HG03045 (cell line): ENCODE measurements around the gene MAPK8IP2.
"Not testable (repeated sequence)": the region's sequence is repeated elsewhere in the genome, so short reads cannot be mapped to it uniquely, and the experiment has no call there.

Experiments used
- ATAC-seq: cut with Tn5 transposase; IDR thresholded peaks from one replicate; pipeline ENCODE4 v1.9.1; 2021; ENCODE audit warnings: mild to moderate bottlenecking, moderate library complexity; ENCODE audit not compliant: unreplicated experiment

The MAPK8IP2 gene

GRCh38 chr22:50630376-50630775 lies 29.8 kb downstream of the MAPK8IP2 start:
- ATAC-seq, result no peak

GRCh38 chr22:50633086-50633485 lies 32.5 kb downstream of the MAPK8IP2 start:
- no peak for ATAC-seq

GRCh38 chr22:50633771-50634170 lies 33.2 kb downstream of the MAPK8IP2 start:
- ATAC-seq, result no peak

GRCh38 chr22:50635591-50635990 lies 35.0 kb downstream of the MAPK8IP2 start:
- ATAC-seq, result no peak

GRCh38 chr22:50640296-50640695 lies 39.7 kb downstream of the MAPK8IP2 start:
- ATAC-seq, result not testable (repeated sequence)

GRCh38 chr22:50640857-50641647 lies 40.5 kb downstream of the MAPK8IP2 start:
- ATAC-seq, result no peak

- ATAC-seq, result no peak
These were observed 41.4 kb downstream of the MAPK8IP2 start for GRCh38 chr22:50641696-50642607.

- ATAC-seq, result not testable (repeated sequence)
These were observed 42.6 kb downstream of the MAPK8IP2 start for GRCh38 chr22:50643021-50643820.

GRCh38 chr22:50643821-50644101 lies 43.2 kb downstream of the MAPK8IP2 start:
- ATAC-seq, result not testable (repeated sequence)

GRCh38 chr22:50653256-50653655 lies 52.7 kb downstream of the MAPK8IP2 start:
- ATAC-seq, result no peak

- ATAC-seq, result not testable (repeated sequence)
These were observed 54.1 kb downstream of the MAPK8IP2 start for GRCh38 chr22:50654664-50655063.

- ATAC-seq, result no peak
These were observed 55.8 kb downstream of the MAPK8IP2 start for GRCh38 chr22:50656122-50657070.

GRCh38 chr22:50657925-50658324 lies 57.3 kb downstream of the MAPK8IP2 start:
- no peak for ATAC-seq

- ATAC-seq, result not testable (repeated sequence)
These were observed 59.1 kb downstream of the MAPK8IP2 start for GRCh38 chr22:50659711-50660110.

GRCh38 chr22:50660306-50660705 lies 59.7 kb downstream of the MAPK8IP2 start:
- no peak for ATAC-seq
